HL-60 (cell line): ENCODE results near the gene EMID1.

Source experiments
- GABPA ChIP-seq: IDR thresholded peaks from 2 replicates; pipeline ENCODE4 v1.6.1; 2012; ENCODE audit warnings: low read depth
- POLR2AphosphoS5 ChIP-seq: IDR thresholded peaks from 2 replicates; pipeline ENCODE4 v1.6.1; 2012; ENCODE audit warnings: low read depth
- SPI1 ChIP-seq: IDR thresholded peaks from 2 replicates; pipeline ENCODE4 v1.6.1; 2012; ENCODE audit warnings: low read depth, mild to moderate bottlenecking, borderline replicate concordance
- TF ChIP-seq, protein P1 (sequence below): IDR thresholded peaks from one replicate; pipeline ENCODE4 v1.5.1; 2011; ENCODE audit warnings: low read length, control low read depth, inconsistent platforms; ENCODE audit not compliant: insufficient read depth
- TF ChIP-seq, protein P2 (sequence below): IDR thresholded peaks from 2 replicates; pipeline ENCODE4 v1.6.1; 2012; ENCODE audit warnings: low read depth; ENCODE audit not compliant: insufficient replicate concordance

- TF ChIP-seq, protein P1, sequence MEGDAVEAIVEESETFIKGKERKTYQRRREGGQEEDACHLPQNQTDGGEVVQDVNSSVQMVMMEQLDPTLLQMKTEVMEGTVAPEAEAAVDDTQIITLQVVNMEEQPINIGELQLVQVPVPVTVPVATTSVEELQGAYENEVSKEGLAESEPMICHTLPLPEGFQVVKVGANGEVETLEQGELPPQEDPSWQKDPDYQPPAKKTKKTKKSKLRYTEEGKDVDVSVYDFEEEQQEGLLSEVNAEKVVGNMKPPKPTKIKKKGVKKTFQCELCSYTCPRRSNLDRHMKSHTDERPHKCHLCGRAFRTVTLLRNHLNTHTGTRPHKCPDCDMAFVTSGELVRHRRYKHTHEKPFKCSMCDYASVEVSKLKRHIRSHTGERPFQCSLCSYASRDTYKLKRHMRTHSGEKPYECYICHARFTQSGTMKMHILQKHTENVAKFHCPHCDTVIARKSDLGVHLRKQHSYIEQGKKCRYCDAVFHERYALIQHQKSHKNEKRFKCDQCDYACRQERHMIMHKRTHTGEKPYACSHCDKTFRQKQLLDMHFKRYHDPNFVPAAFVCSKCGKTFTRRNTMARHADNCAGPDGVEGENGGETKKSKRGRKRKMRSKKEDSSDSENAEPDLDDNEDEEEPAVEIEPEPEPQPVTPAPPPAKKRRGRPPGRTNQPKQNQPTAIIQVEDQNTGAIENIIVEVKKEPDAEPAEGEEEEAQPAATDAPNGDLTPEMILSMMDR = no peak
- TF ChIP-seq, protein P2, sequence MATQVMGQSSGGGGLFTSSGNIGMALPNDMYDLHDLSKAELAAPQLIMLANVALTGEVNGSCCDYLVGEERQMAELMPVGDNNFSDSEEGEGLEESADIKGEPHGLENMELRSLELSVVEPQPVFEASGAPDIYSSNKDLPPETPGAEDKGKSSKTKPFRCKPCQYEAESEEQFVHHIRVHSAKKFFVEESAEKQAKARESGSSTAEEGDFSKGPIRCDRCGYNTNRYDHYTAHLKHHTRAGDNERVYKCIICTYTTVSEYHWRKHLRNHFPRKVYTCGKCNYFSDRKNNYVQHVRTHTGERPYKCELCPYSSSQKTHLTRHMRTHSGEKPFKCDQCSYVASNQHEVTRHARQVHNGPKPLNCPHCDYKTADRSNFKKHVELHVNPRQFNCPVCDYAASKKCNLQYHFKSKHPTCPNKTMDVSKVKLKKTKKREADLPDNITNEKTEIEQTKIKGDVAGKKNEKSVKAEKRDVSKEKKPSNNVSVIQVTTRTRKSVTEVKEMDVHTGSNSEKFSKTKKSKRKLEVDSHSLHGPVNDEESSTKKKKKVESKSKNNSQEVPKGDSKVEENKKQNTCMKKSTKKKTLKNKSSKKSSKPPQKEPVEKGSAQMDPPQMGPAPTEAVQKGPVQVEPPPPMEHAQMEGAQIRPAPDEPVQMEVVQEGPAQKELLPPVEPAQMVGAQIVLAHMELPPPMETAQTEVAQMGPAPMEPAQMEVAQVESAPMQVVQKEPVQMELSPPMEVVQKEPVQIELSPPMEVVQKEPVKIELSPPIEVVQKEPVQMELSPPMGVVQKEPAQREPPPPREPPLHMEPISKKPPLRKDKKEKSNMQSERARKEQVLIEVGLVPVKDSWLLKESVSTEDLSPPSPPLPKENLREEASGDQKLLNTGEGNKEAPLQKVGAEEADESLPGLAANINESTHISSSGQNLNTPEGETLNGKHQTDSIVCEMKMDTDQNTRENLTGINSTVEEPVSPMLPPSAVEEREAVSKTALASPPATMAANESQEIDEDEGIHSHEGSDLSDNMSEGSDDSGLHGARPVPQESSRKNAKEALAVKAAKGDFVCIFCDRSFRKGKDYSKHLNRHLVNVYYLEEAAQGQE = no peak
- no peak for TF ChIP-seq POLR2AphosphoS5
- TF ChIP-seq SPI1 = no peak
- no peak for TF ChIP-seq GABPA
These were observed 15.6 kb upstream of the EMID1 start for GRCh38 chr22:29190051-29190450.
